ENCODE data around the gene DSG3.

Gene DSG3

GRCh38 chr18:31469629-31470028 is 22.1 kb downstream of the DSG3 start:
- DNase-seq (ENCODE audit: low read depth): no peak
- no peak for TF ChIP-seq CTCF (IDR thresholded peaks at IDR 0.05; ENCODE audit: low read length, missing control alignments)

GRCh38 chr18:31478688-31479087 is 31.1 kb downstream of the DSG3 start:
- TF ChIP-seq CTCF (IDR thresholded peaks at IDR 0.05; ENCODE audit: low read length, missing control alignments): no peak
- H3K4me3 ChIP-seq (replicated peaks; ENCODE audit: low read depth, low read length): no peak overlapping the region
- DNase-seq (ENCODE audit: low read depth): no peak

More at GRCh38 chr18:31469629-31470028, 22.1 kb downstream of the DSG3 start:
- no peak overlapping the region for H3K4me3 ChIP-seq (replicated peaks; ENCODE audit: low read depth, low read length)

- no peak for DNase-seq (ENCODE audit: low read depth)
- no peak overlapping the region for H3K4me3 ChIP-seq (replicated peaks; ENCODE audit: low read depth, low read length)
- no peak for TF ChIP-seq CTCF (IDR thresholded peaks at IDR 0.05; ENCODE audit: low read length, missing control alignments)
Measured at GRCh38 chr18:31482051-31482450, 34.5 kb downstream of the DSG3 start.

GRCh38 chr18:31483396-31483795 is 35.9 kb downstream of the DSG3 start:
- no peak for TF ChIP-seq CTCF (IDR thresholded peaks at IDR 0.05; ENCODE audit: low read length, missing control alignments)
- DNase-seq (ENCODE audit: low read depth): no peak
- no peak overlapping the region for H3K4me3 ChIP-seq (replicated peaks; ENCODE audit: low read depth, low read length)

- no peak for TF ChIP-seq CTCF (IDR thresholded peaks at IDR 0.05; ENCODE audit: low read length, missing control alignments)
- no peak for DNase-seq (ENCODE audit: low read depth)
- no peak overlapping the region for H3K4me3 ChIP-seq (replicated peaks; ENCODE audit: low read depth, low read length)
Measured at GRCh38 chr18:31484461-31484860, 36.9 kb downstream of the DSG3 start.

- no peak for TF ChIP-seq CTCF (IDR thresholded peaks at IDR 0.05; ENCODE audit: low read length, missing control alignments)
- DNase-seq (ENCODE audit: low read depth): peak; percentile 45
- H3K4me3 ChIP-seq (replicated peaks; ENCODE audit: low read depth, low read length): no peak overlapping the region
Measured at GRCh38 chr18:31486165-31486564, 38.6 kb downstream of the DSG3 start.

- TF ChIP-seq CTCF (IDR thresholded peaks at IDR 0.05; ENCODE audit: low read length, missing control alignments): no peak
- H3K4me3 ChIP-seq (replicated peaks; ENCODE audit: low read depth, low read length): no peak overlapping the region
- DNase-seq (ENCODE audit: low read depth): peak; percentile 91
Measured at GRCh38 chr18:31487246-31488015, 39.9 kb downstream of the DSG3 start.

All from fibroblast of pulmonary artery (primary cell).